ENCODE data around the gene CFAP100.

CFAP100 gene

GRCh38 chr3:126412841-126413692, 18.4 kb downstream of the CFAP100 start:
- no peak overlapping the region for H3K27ac ChIP-seq (ENCODE audit: low read depth, low read length)
- H3K36me3 ChIP-seq (ENCODE audit: control insufficient read depth in 5 of 5, insufficient read depth in 5 of 5, low read length in 5 of 5): no peaks in the 10 kb centered on the region
- H3K9ac ChIP-seq (ENCODE audit: low read length in 5 of 5): no peak overlapping the region
- H3K4me3 ChIP-seq (ENCODE audit: low read depth in 1 of 5, low read length in 5 of 5): no peak overlapping the region
- peaks cover 16 to 44% (median 33%) of the 10 kb centered on the region in 5 donors for H3K27me3 ChIP-seq (ENCODE audit: control insufficient read depth in 5 of 5, insufficient read depth in 4 of 5, low read length in 5 of 5)
- no peaks in the 10 kb centered on the region for H3K9me3 ChIP-seq (ENCODE audit: control insufficient read depth in 5 of 5, low read length in 5 of 5)
- H3K4me1 ChIP-seq (ENCODE audit: control insufficient read depth in 5 of 5, insufficient read depth in 5 of 5, low read length in 5 of 5): peaks cover 0 to 6% (median 0%) of the 10 kb centered on the region in 5 donors

- H3K4me3 ChIP-seq (ENCODE audit: low read depth in 1 of 5, low read length in 5 of 5): no peak overlapping the region
- no peaks in the 10 kb centered on the region for H3K36me3 ChIP-seq (ENCODE audit: control insufficient read depth in 5 of 5, insufficient read depth in 5 of 5, low read length in 5 of 5)
- no peaks in the 10 kb centered on the region for H3K9me3 ChIP-seq (ENCODE audit: control insufficient read depth in 5 of 5, low read length in 5 of 5)
- no peak overlapping the region for H3K27ac ChIP-seq (ENCODE audit: low read depth, low read length)
- no peak overlapping the region for H3K9ac ChIP-seq (ENCODE audit: low read length in 5 of 5)
- H3K4me1 ChIP-seq (ENCODE audit: control insufficient read depth in 5 of 5, insufficient read depth in 5 of 5, low read length in 5 of 5): peaks cover 0 to 6% (median 0%) of the 10 kb centered on the region in 5 donors
- H3K27me3 ChIP-seq (ENCODE audit: control insufficient read depth in 5 of 5, insufficient read depth in 4 of 5, low read length in 5 of 5): peaks cover 16 to 46% (median 35%) of the 10 kb centered on the region in 5 donors
These were observed 19.0 kb downstream of the CFAP100 start for GRCh38 chr3:126413693-126414080.

- Histone ChIP-seq H3K27me3 (ENCODE audit: control insufficient read depth in 5 of 5, insufficient read depth in 4 of 5, low read length in 5 of 5) (peaks cover 16 to 46% (median 39%) of the 10 kb centered on the region in 5 donors), H3K9me3 (ENCODE audit: control insufficient read depth in 5 of 5, low read length in 5 of 5) (no peaks in the 10 kb centered on the region), H3K36me3 (ENCODE audit: control insufficient read depth in 5 of 5, insufficient read depth in 5 of 5, low read length in 5 of 5) (no peaks in the 10 kb centered on the region), H3K4me3 (ENCODE audit: low read depth in 1 of 5, low read length in 5 of 5) (no peak overlapping the region), H3K4me1 (ENCODE audit: control insufficient read depth in 5 of 5, insufficient read depth in 5 of 5, low read length in 5 of 5) (peaks cover 0 to 8% (median 2%) of the 10 kb centered on the region in 5 donors), H3K27ac (ENCODE audit: low read depth, low read length) (no peak overlapping the region), H3K9ac (ENCODE audit: low read length in 5 of 5) (no peak overlapping the region)
These were observed 19.7 kb downstream of the CFAP100 start for GRCh38 chr3:126414406-126414805.

DNA sequence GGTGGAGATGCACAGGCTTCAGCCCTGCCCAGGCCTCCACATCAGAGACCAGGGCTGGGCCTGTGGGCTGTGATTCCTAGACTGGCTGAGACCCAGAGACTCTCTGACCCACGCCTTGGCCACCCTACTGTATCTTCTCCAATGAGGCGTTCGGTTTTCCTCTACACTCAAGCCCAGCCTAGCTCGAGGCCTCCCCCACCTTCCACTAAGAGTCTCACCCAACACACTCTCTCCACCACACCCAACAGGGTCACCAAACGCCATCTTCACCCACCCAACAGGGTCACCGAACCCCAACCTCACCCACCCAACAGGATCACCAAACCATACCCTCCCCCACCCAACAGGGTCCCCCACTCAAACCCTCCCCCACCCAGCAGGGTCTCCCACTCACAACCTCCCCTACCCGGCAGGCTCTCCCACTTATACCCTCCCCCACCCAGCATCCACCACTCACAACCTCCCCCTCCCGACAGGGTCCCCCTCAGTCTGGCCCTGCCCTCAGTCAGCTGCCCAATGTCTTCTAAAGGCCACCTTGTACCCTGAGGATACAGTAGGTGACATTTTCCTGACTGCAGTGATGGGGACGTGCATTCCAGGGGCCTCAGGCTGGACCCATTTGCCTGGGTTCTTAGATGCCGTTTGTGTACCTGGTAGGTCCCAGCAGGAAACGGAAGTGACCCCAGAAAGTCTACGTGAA, 20.4 kb downstream of the CFAP100 start:
- Histone ChIP-seq H3K4me1 (ENCODE audit: control insufficient read depth in 5 of 5, insufficient read depth in 5 of 5, low read length in 5 of 5) (peaks cover 0 to 15% (median 6%) of the 10 kb centered on the region in 5 donors), H3K9ac (ENCODE audit: low read length in 5 of 5) (no peak overlapping the region), H3K9me3 (ENCODE audit: control insufficient read depth in 5 of 5, low read length in 5 of 5) (no peaks in the 10 kb centered on the region), H3K27ac (ENCODE audit: low read depth, low read length) (no peak overlapping the region), H3K4me3 (ENCODE audit: low read depth in 1 of 5, low read length in 5 of 5) (no peak overlapping the region), H3K36me3 (ENCODE audit: control insufficient read depth in 5 of 5, insufficient read depth in 5 of 5, low read length in 5 of 5) (no peaks in the 10 kb centered on the region), H3K27me3 (ENCODE audit: control insufficient read depth in 5 of 5, insufficient read depth in 4 of 5, low read length in 5 of 5) (peaks cover 16 to 46% (median 45%) of the 10 kb centered on the region in 5 donors)

DNA sequence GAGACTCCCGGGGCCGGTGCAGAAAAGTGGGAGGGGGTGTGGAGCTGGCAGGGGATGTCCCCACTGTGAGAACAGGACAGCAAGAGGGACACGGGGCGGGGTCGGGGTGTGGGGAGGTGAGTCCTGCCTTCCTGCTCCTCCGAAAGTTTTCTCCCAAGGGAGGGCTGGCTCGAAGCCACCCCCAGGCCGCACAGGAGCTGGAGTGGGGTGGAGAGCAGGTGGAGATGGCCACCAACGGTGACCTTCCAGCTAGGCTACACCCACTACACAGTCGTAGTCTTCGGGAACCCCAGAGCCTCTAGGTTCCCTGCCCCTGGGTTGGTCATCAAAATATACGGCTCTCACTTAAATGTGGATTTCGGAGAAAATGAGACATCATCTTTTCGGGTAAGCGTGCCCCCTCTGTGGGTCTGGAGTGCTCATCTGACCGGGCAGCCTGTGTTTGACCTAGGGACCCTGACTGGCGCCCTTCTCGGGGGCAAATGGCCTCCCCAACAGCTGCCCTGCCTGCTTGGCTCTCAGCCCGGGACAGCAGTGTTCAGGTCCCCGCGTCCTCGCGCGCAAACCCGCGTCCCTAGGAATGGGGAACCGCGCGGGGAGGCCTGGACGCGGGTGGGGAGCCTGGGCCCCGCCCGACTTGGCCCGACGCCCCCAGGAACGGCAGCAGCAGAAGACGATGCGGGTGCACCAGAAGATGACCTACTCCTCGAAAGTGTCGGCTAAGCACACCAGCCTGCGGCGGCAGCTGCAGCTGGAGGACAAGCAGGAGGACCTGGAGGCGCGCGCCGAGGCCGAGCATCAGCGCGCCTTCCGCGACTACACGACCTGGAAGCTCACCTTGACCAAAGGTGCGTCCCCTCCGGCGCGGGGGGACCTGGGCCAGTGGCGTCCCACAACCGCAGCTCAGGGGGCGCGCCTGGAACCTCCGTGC, 21.2 kb downstream of the CFAP100 start:
- Histone ChIP-seq H3K9me3 (ENCODE audit: control insufficient read depth in 5 of 5, low read length in 5 of 5) (no peaks in the 10 kb centered on the region), H3K36me3 (ENCODE audit: control insufficient read depth in 5 of 5, insufficient read depth in 5 of 5, low read length in 5 of 5) (no peaks in the 10 kb centered on the region), H3K4me3 (ENCODE audit: low read depth in 1 of 5, low read length in 5 of 5) (no peak overlapping the region), H3K4me1 (ENCODE audit: control insufficient read depth in 5 of 5, insufficient read depth in 5 of 5, low read length in 5 of 5) (peaks cover 0 to 16% (median 6%) of the 10 kb centered on the region in 5 donors), H3K27me3 (ENCODE audit: control insufficient read depth in 5 of 5, insufficient read depth in 4 of 5, low read length in 5 of 5) (peaks cover 16 to 46% (median 45%) of the 10 kb centered on the region in 5 donors), H3K9ac (ENCODE audit: low read length in 5 of 5) (no peak overlapping the region), H3K27ac (ENCODE audit: low read depth, low read length) (no peak overlapping the region)

DNA sequence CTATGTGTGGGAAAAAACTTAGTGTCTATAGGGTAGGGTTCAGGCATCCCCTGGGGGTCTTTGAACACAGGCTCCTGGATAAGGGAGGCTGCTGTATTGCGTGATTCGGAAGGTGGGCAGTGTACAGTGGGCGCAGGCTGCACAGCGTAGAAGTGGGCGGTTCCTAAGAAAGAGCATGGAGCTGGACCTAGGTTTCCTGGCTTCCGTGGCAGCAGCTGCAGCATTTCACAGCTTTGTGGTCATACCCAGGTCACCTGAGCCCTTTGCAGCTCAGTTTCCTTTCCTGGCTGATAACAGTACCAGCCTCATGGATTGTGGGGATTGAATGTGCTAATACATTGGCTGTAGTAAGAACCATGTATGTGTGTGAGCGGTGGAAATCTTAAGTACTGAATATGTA, 22.2 kb downstream of the CFAP100 start:
- Histone ChIP-seq H3K36me3 (ENCODE audit: control insufficient read depth in 5 of 5, insufficient read depth in 5 of 5, low read length in 5 of 5) (no peaks in the 10 kb centered on the region), H3K27ac (ENCODE audit: low read depth, low read length) (no peak overlapping the region), H3K9ac (ENCODE audit: low read length in 5 of 5) (no peak overlapping the region), H3K4me1 (ENCODE audit: control insufficient read depth in 5 of 5, insufficient read depth in 5 of 5, low read length in 5 of 5) (peaks cover 0 to 16% (median 6%) of the 10 kb centered on the region in 5 donors), H3K9me3 (ENCODE audit: control insufficient read depth in 5 of 5, low read length in 5 of 5) (no peaks in the 10 kb centered on the region), H3K4me3 (ENCODE audit: low read depth in 1 of 5, low read length in 5 of 5) (no peak overlapping the region), H3K27me3 (ENCODE audit: control insufficient read depth in 5 of 5, insufficient read depth in 4 of 5, low read length in 5 of 5) (peaks cover 16 to 53% (median 45%) of the 10 kb centered on the region in 5 donors)

DNA sequence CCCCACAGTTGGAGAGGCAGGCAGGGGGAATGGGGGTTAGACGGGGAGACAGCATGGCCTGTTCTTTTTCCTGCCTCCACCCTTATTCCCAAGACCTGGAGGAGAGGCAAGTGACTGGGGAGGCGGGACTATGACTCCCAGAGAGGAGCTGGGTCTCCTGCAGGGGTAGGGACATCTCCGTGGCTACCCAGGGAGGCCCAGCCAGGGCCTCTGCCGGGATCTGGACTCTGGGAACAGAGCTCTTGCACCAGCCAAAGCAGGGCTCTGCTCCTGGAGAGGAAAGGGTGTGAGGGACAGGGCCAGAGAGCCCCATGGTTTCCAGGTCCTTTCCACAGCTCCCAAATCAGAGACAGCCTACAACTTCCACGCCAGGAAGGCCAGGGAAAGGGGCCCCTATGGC, 22.8 kb downstream of the CFAP100 start:
- Histone ChIP-seq H3K36me3 (ENCODE audit: control insufficient read depth in 5 of 5, insufficient read depth in 5 of 5, low read length in 5 of 5) (no peaks in the 10 kb centered on the region), H3K4me1 (ENCODE audit: control insufficient read depth in 5 of 5, insufficient read depth in 5 of 5, low read length in 5 of 5) (peaks cover 0 to 16% (median 6%) of the 10 kb centered on the region in 5 donors), H3K9me3 (ENCODE audit: control insufficient read depth in 5 of 5, low read length in 5 of 5) (no peaks in the 10 kb centered on the region), H3K4me3 (ENCODE audit: low read depth in 1 of 5, low read length in 5 of 5) (no peak overlapping the region), H3K27ac (ENCODE audit: low read depth, low read length) (no peak overlapping the region), H3K27me3 (ENCODE audit: control insufficient read depth in 5 of 5, insufficient read depth in 4 of 5, low read length in 5 of 5) (peaks cover 16 to 57% (median 45%) of the 10 kb centered on the region in 5 donors), H3K9ac (ENCODE audit: low read length in 5 of 5) (no peak overlapping the region)

DNA sequence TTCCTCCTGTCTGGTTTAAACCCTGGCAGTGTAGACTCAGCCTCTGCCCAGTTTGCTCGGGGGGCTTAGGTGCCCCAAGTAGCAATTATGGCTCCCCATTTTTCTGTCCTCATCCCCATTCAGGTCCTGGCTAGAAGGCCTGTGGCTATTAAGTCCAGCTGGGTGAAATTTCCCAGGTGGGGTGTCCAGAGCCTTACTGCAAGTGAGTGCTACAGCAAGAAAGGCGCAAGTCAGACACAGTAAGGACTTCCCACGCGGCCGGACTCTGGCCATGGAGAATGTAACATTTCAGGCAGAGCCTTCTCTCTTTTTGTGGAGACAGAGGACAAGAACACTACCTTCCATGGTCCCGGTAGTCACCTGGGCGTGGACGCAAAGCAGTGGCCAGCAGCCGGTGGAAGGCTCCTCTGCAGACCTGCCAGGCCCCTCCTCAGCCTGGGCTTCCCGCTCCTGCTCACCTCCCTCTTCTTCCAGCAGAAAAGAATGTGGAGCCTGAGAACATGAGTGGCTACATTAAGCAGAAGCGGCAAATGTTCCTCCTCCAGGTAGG, 23.3 kb downstream of the CFAP100 start:
- Histone ChIP-seq H3K4me3 (ENCODE audit: low read depth in 1 of 5, low read length in 5 of 5) (no peak overlapping the region), H3K36me3 (ENCODE audit: control insufficient read depth in 5 of 5, insufficient read depth in 5 of 5, low read length in 5 of 5) (no peaks in the 10 kb centered on the region), H3K9me3 (ENCODE audit: control insufficient read depth in 5 of 5, low read length in 5 of 5) (no peaks in the 10 kb centered on the region), H3K9ac (ENCODE audit: low read length in 5 of 5) (no peak overlapping the region), H3K27me3 (ENCODE audit: control insufficient read depth in 5 of 5, insufficient read depth in 4 of 5, low read length in 5 of 5) (peaks cover 16 to 57% (median 43%) of the 10 kb centered on the region in 5 donors), H3K27ac (ENCODE audit: low read depth, low read length) (no peak overlapping the region), H3K4me1 (ENCODE audit: control insufficient read depth in 5 of 5, insufficient read depth in 5 of 5, low read length in 5 of 5) (peaks cover 0 to 16% (median 6%) of the 10 kb centered on the region in 5 donors)

DNA sequence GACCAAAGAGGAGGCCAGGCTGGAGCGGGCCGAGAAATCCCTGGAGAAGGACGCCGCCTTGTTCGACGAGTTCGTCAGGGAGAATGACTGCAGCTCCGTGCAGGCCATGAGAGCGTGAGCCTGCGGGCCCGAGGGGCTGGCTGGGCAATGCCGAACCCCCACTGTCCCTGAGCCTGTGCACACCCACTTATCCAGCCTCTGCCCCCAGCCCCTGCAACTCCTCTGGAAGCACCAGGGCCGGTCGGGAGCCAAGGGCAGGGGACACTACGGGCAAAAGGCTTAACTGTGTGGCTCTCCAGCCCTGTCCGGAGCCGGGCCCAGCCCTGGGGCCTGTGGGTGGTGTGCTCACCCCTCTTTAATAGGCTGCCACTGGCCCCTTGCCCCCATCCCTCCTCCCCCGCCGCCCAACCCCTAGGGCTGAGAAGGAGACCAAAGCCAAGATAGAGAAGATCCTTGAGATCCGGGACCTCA, 24.0 kb downstream of the CFAP100 start:
- no peaks in the 10 kb centered on the region for H3K36me3 ChIP-seq (ENCODE audit: control insufficient read depth in 5 of 5, insufficient read depth in 5 of 5, low read length in 5 of 5)
- no peak overlapping the region for H3K9ac ChIP-seq (ENCODE audit: low read length in 5 of 5)
- peaks cover 0 to 16% (median 6%) of the 10 kb centered on the region in 5 donors for H3K4me1 ChIP-seq (ENCODE audit: control insufficient read depth in 5 of 5, insufficient read depth in 5 of 5, low read length in 5 of 5)
- H3K27ac ChIP-seq (ENCODE audit: low read depth, low read length): no peak overlapping the region
- peaks cover 16 to 57% (median 41%) of the 10 kb centered on the region in 5 donors for H3K27me3 ChIP-seq (ENCODE audit: control insufficient read depth in 5 of 5, insufficient read depth in 4 of 5, low read length in 5 of 5)
- no peak overlapping the region for H3K4me3 ChIP-seq (ENCODE audit: low read depth in 1 of 5, low read length in 5 of 5)
- no peaks in the 10 kb centered on the region for H3K9me3 ChIP-seq (ENCODE audit: control insufficient read depth in 5 of 5, low read length in 5 of 5)
